IMR-90 (cell line): ENCODE measurements around the gene CC2D1A. TPM values are rescaled to one million over a fixed set of nuclear protein-coding genes. Genes with fewer than 3 reads are reported as not detected.

ENCODE experiments used
- ATAC-seq: fragments of 200-7000 bp; cut with Tn5 transposase; 2 replicates; pipeline ENCODE4 v1.9.1; 2020; ENCODE audit warnings: low read depth, mild to moderate bottlenecking, moderate library complexity
- BruUV-seq: library from RNA; stranded (reverse); fragments of 400-500 nt; replicated peaks from 2 replicates; lab custom pipeline; 2021; lab: Mats Ljungman, UMichigan
- CTCF ChIA-PET: fragments of 300-600 bp; formaldehyde crosslinking; extraction: SDS; loops from one replicate; lab custom pipeline; 2021; ENCODE audit warnings: antibody characterized with exemption; lab: Yijun Ruan, JAX
- POLR2A ChIA-PET: fragments of 300-600 bp; sonication (Branson Sonifier 250); formaldehyde crosslinking; loops from one replicate; lab custom pipeline; 2022; ENCODE audit warnings: antibody characterized with exemption; ENCODE audit not compliant: unreplicated experiment; lab: Charles Lee
- DNase-seq: peaks from one replicate; pipeline ENCODE4 v3.0.0; 2013
- H2AFZ ChIP-seq: replicated peaks from 2 replicates; pipeline ENCODE3; 2013; ENCODE audit warnings: low read length, mild to moderate bottlenecking; ENCODE audit not compliant: poor library complexity
- H2AK5ac ChIP-seq: 2 replicates; pipeline ENCODE4 v1.6.1; 2013; ENCODE audit warnings: low read depth, low read length, inconsistent platforms
- H2AK9ac ChIP-seq: replicated peaks from 2 replicates; pipeline ENCODE3; 2013; ENCODE audit warnings: mild to moderate bottlenecking, low read depth, low read length, moderate library complexity; ENCODE audit not compliant: poor library complexity
- H2BK120ac ChIP-seq: 2 replicates; pipeline ENCODE4 v1.6.1; 2013; ENCODE audit warnings: low read depth, low read length, inconsistent platforms
- H2BK15ac ChIP-seq: 3 replicates; pipeline ENCODE4 v1.6.1; 2013; ENCODE audit warnings: low read depth, low read length, inconsistent platforms
- H2BK20ac ChIP-seq: 2 replicates; pipeline ENCODE4 v1.6.1; 2013; ENCODE audit warnings: low read depth, mild to moderate bottlenecking, inconsistent platforms, low read length, moderate library complexity
- H2BK5ac ChIP-seq: 2 replicates; pipeline ENCODE4 v1.6.1; 2013; ENCODE audit warnings: mild to moderate bottlenecking, low read depth, low read length, inconsistent platforms; ENCODE audit not compliant: poor library complexity, severe bottlenecking
- H3K14ac ChIP-seq: replicated peaks from 2 replicates; pipeline ENCODE4 v1.6.1; 2013; ENCODE audit warnings: low read depth, low read length, inconsistent platforms
- H3K18ac ChIP-seq: 2 replicates; pipeline ENCODE4 v1.6.1; 2013; ENCODE audit warnings: low read depth, low read length, control low read depth
- H3K23ac ChIP-seq: 2 replicates; pipeline ENCODE4 v1.6.1; 2013; ENCODE audit warnings: low read depth, low read length, inconsistent platforms
- H3K27ac ChIP-seq: 2 replicates; pipeline ENCODE4 v1.5.1; 2013; ENCODE audit warnings: mild to moderate bottlenecking, control low read depth, low read length; ENCODE audit not compliant: insufficient read depth
- H3K27me3 ChIP-seq: 2 replicates; pipeline ENCODE4 v1.6.1; 2013; ENCODE audit warnings: low read length; ENCODE audit not compliant: control insufficient read depth, insufficient read depth
- H3K36me3 ChIP-seq: 2 replicates; pipeline ENCODE4 v1.6.1; 2013; ENCODE audit warnings: low read length, mixed read lengths; ENCODE audit not compliant: control insufficient read depth, insufficient read depth
- H3K4ac ChIP-seq: 2 replicates; pipeline ENCODE4 v1.6.1; 2013; ENCODE audit warnings: low read depth, low read length, inconsistent platforms
- H3K4me1 ChIP-seq: 2 replicates; pipeline ENCODE4 v1.6.1; 2013; ENCODE audit warnings: low read length, mixed read lengths; ENCODE audit not compliant: control insufficient read depth, insufficient read depth
- H3K4me2 ChIP-seq: 2 replicates; pipeline ENCODE4 v1.6.1; 2013; ENCODE audit warnings: low read depth, mild to moderate bottlenecking, control low read depth, low read length, moderate library complexity
- H3K4me3 ChIP-seq: 2 replicates; pipeline ENCODE4 v1.5.1; 2013; ENCODE audit warnings: low read depth, mild to moderate bottlenecking, control low read depth, low read length, moderate library complexity; ENCODE audit not compliant: insufficient read depth
- H3K56ac ChIP-seq: 2 replicates; pipeline ENCODE4 v1.6.1; 2013; ENCODE audit warnings: low read length, inconsistent platforms; ENCODE audit not compliant: insufficient read depth; ENCODE audit errors: extremely low read depth
- H3K79me1 ChIP-seq, 2 experiments: 2 replicates each; pipeline ENCODE4 v1.6.1; 2013; ENCODE audit warnings: low read length in 2 of 2, inconsistent platforms in 1 of 2, low read depth in 1 of 2
- H3K9ac ChIP-seq: 2 replicates; pipeline ENCODE4 v1.6.1; 2013; ENCODE audit warnings: low read depth, low read length, control low read depth
- H3K9me1 ChIP-seq: 2 replicates; pipeline ENCODE4 v1.6.1; 2013; ENCODE audit warnings: low read length, inconsistent platforms; ENCODE audit not compliant: insufficient read depth
- H3K9me3 ChIP-seq: 2 replicates; pipeline ENCODE4 v1.6.1; 2013; ENCODE audit warnings: low read length; ENCODE audit not compliant: control insufficient read depth, insufficient read depth
- H4K20me1 ChIP-seq: 2 replicates; pipeline ENCODE4 v1.6.1; 2013; ENCODE audit warnings: low read length, inconsistent platforms; ENCODE audit not compliant: insufficient read depth
- H4K5ac ChIP-seq: 2 replicates; pipeline ENCODE4 v1.6.1; 2013; ENCODE audit warnings: mild to moderate bottlenecking, low read depth, low read length, control low read depth
- H4K8ac ChIP-seq, 2 experiments: 2 replicates each; pipeline ENCODE4 v1.6.1; 2013; ENCODE audit warnings: low read depth in 2 of 2, low read length in 2 of 2, control low read depth in 1 of 2, inconsistent platforms in 1 of 2
- H4K91ac ChIP-seq: 2 replicates; pipeline ENCODE4 v1.6.1; 2013; ENCODE audit warnings: low read depth, low read length, inconsistent platforms; ENCODE audit not compliant: insufficient read depth
- BHLHE40 ChIP-seq: fragments of 150-350 bp; IDR thresholded peaks from 2 replicates; pipeline ENCODE4 v1.6.1; 2016; ENCODE audit warnings: mild to moderate bottlenecking, low read depth, low read length
- CHD1 ChIP-seq: IDR thresholded peaks from 2 replicates; pipeline ENCODE4 v1.6.1; 2012; ENCODE audit warnings: low read depth, low read length, improper control_type of control experiment
- FOS ChIP-seq: fragments of 150-350 bp; IDR thresholded peaks from 2 replicates; pipeline ENCODE4 v1.6.1; 2016; ENCODE audit warnings: low read depth, low read length
- MAZ ChIP-seq: IDR thresholded peaks from 2 replicates; pipeline ENCODE4 v1.6.1; 2012; ENCODE audit warnings: low read depth, mild to moderate bottlenecking, low read length, improper control_type of control experiment, moderate library complexity, borderline replicate concordance
- POLR2A ChIP-seq: IDR thresholded peaks from 2 replicates; pipeline ENCODE4 v1.6.1; 2012; ENCODE audit warnings: mild to moderate bottlenecking, low read depth, low read length
- RAD21 ChIP-seq: IDR thresholded peaks from 2 replicates; pipeline ENCODE4 v1.6.1; 2012; ENCODE audit warnings: low read length, improper control_type of control experiment
- RCOR1 ChIP-seq: IDR thresholded peaks from 2 replicates; pipeline ENCODE4 v1.6.1; 2012; ENCODE audit warnings: mild to moderate bottlenecking, low read length, improper control_type of control experiment; ENCODE audit not compliant: insufficient replicate concordance
- RFX5 ChIP-seq: IDR thresholded peaks from 2 replicates; pipeline ENCODE4 v1.8.0; 2012; ENCODE audit warnings: low read depth, mild to moderate bottlenecking, low read length, moderate library complexity
- WGBS, 2 experiments: methylation state at CpG; one replicate each; pipeline versions ENCODE4 v1.1.5 to v1.1.7; 2013; ENCODE audit warnings: missing lambda C conversion rate in 2 of 2; ENCODE audit not compliant: insufficient read length in 1 of 2; ENCODE audit errors: extremely low coverage in 2 of 2; 5-methylcytosine and 5-hydroxymethylcytosine counted together
- dilution Hi-C: fragments of 300-500 bp; cut with HindIII; formaldehyde crosslinking; loops from one replicate; pipeline ENCODE4 v1.14.3; 2018; ENCODE audit warnings: low sequenced_read_pairs; ENCODE audit not compliant: unreplicated experiment
- in situ Hi-C: fragments of 300-500 bp; cut with MboI; formaldehyde crosslinking; loops from 3 replicates; pipeline ENCODE4 v1.14.3; 2019; ENCODE audit warnings: low sequenced_read_pairs, inconsistent platforms, mixed read lengths
- intact Hi-C: fragments of 100-400 bp; cut with micrococcal nuclease; formaldehyde crosslinking; loops from 2 replicates; pipeline ENCODE4 v1.10.0; 2022
- polyA plus RNA-seq, 3 experiments: library from polyadenylated mRNA; depleted of rRNA; stranded (reverse); fragments of >200 nt; gene quantifications; 2 replicates each; pipeline ENCODE4 v1.2.3, GENCODE V29; 2012; ENCODE audit warnings: low replicate concordance in 1 of 3
- total RNA-seq: library from RNA; depleted of rRNA; stranded (reverse); fragments of >200 nt; gene quantifications from 2 replicates; pipeline ENCODE4 v1.2.3, GENCODE V29; 2012
- TF ChIP-seq, protein P1 (sequence below): fragments of 150-350 bp; IDR thresholded peaks from 2 replicates; pipeline ENCODE4 v1.6.1; 2017; ENCODE audit warnings: mild to moderate bottlenecking, antibody characterized with exemption, low read length, low read depth

Gene CC2D1A
- total and polyA plus RNA-seq, 2 of the 4 experiments (the other 2 are of a cell fraction), result 4.1 to 14.7 TPM

DNA sequence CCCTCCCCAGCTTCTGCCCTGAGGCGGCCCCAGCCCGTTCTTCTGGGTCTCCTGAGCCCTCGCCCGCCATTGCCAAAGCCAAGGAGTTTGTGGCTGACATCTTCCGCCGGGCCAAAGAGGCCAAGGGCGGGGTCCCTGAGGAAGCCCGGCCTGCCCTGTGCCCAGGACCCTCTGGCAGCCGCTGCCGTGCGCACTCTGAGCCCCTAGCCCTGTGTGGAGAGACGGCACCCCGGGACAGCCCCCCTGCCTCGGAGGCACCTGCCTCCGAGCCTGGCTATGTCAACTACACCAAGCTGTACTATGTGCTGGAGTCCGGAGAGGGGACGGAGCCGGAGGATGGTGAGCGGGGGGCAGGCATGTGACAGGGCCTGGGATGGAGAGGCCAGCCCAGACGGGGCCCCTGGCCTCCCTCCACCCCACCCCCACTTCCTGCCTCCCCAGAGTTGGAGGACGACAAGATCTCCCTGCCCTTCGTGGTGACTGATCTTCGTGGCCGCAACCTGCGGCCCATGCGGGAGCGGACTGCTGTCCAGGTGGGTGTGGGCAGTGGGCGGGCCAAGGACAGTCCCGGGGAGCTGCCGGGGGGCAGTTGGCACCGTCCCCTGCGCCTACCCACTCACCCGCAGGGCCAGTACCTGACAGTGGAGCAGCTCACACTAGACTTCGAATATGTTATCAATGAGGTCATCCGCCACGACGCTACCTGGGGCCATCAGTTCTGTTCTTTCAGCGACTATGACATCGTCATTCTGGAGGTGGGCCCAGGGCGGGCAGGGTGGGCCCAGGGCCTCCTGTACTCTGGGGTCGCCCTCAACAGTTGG, 53.4 kb downstream of the CC2D1A start:
- H3K79me1 ChIP-seq, result peaks cover 3 to 20% of the 10 kb centered on the region in 2 experiments; a peak in 3 of 4 replicates
- no peaks in the 10 kb centered on the region for H3K9me3 ChIP-seq
- no TSS peak for BruUV-seq
- H3K4me3 ChIP-seq, result no peak overlapping the region
- H2BK15ac ChIP-seq, result no peak overlapping the region
- H2BK120ac ChIP-seq, result no peak overlapping the region
- no peak overlapping the region for H3K9ac ChIP-seq
- H2BK5ac ChIP-seq, result no peak overlapping the region
- H4K5ac ChIP-seq, result no peak overlapping the region
- H3K27ac ChIP-seq, result no peak overlapping the region
- ChIA-PET CTCF (no interaction called here), POLR2A (interaction anchor here (0.6 kb wide), 1 partner anchor 36 kb away, joined by 3 read pairs; no protein-coding TSS in a partner anchor)
- H3K4ac ChIP-seq, result no peak overlapping the region
- in situ Hi-C loops (no loop called here), intact Hi-C loops (no loop called here), dilution Hi-C loops (no loop called here)
- no peak overlapping the region for H2AK9ac ChIP-seq
- H3K4me2 ChIP-seq, result no peak overlapping the region
- H3K4me1 ChIP-seq, result peaks cover 6% of the 10 kb centered on the region
- no peak overlapping the region for H3K23ac ChIP-seq
- ATAC-seq, result no peak
- H3K36me3 ChIP-seq, result peaks cover 51% of the 10 kb centered on the region
- WGBS, 2 experiments, result 91% methylated on average over 24 of the region's 41 CpGs; no CpG with 5 or more reads in 1 of the 2 experiments
- no peak for DNase-seq
- no peak overlapping the region for H3K14ac ChIP-seq
- no peak overlapping the region for H2BK20ac ChIP-seq
- H4K8ac ChIP-seq, result no peak overlapping the region
- no peak overlapping the region for H2AFZ ChIP-seq
- H4K20me1 ChIP-seq, result peaks cover 2% of the 10 kb centered on the region
- no peak for TF ChIP-seq MAZ
- TF ChIP-seq CHD1, result no peak
- no peak for TF ChIP-seq BHLHE40
- TF ChIP-seq RFX5, result no peak
- TF ChIP-seq RAD21, result no peak
- TF ChIP-seq, protein P1, sequence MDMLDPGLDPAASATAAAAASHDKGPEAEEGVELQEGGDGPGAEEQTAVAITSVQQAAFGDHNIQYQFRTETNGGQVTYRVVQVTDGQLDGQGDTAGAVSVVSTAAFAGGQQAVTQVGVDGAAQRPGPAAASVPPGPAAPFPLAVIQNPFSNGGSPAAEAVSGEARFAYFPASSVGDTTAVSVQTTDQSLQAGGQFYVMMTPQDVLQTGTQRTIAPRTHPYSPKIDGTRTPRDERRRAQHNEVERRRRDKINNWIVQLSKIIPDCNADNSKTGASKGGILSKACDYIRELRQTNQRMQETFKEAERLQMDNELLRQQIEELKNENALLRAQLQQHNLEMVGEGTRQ, result no peak
- TF ChIP-seq POLR2A, result no peak
- no peak for TF ChIP-seq RCOR1
- no peak for TF ChIP-seq FOS
- H3K27me3 ChIP-seq, result no peaks in the 10 kb centered on the region
- H3K9me1 ChIP-seq, result no peaks in the 10 kb centered on the region
- no peak overlapping the region for H4K91ac ChIP-seq
- H3K18ac ChIP-seq, result no peak overlapping the region
- no peak overlapping the region for H2AK5ac ChIP-seq
- no peak overlapping the region for H3K56ac ChIP-seq
